Stimulated activated CD8-positive, alpha-beta memory T cell treated with anti-CD3 and anti-CD28 coated beads, Interleukin-15, amount 100 ng/mL, for 24 hours (primary cell): ENCODE data around the gene CMTM8.
"Not testable (repeated sequence)": the region's sequence is repeated elsewhere in the genome, so short reads cannot be mapped to it uniquely, and the experiment has no call there.

Experiments
- DNase-seq: peaks from one replicate; pipeline ENCODE4 v3.0.0-alpha.2; 2020; ENCODE audit warnings: low read depth

Gene CMTM8

GRCh38 chr3:32238453-32239306 lies at the start of gene CMTM8:
Gene CMTM8, plus strand, starts transcription at chr3:32238680. Its CDS starts 293 bp downstream, at chr3:32238973.
- peak; percentile 25 for DNase-seq

- no peak for DNase-seq
These were observed 48.8 kb upstream of the CMTM8 start for GRCh38 chr3:32189693-32190092.

- not testable (repeated sequence) for DNase-seq
These were observed 47.9 kb upstream of the CMTM8 start for GRCh38 chr3:32190556-32190955.

- DNase-seq = no peak
These were observed 45.4 kb upstream of the CMTM8 start for GRCh38 chr3:32193101-32193500.

- DNase-seq = no peak
These were observed 43.8 kb upstream of the CMTM8 start for GRCh38 chr3:32194653-32195052.

GRCh38 chr3:32195995-32196540 lies 42.4 kb upstream of the CMTM8 start:
- DNase-seq = no peak

GRCh38 chr3:32197991-32198390 lies 40.5 kb upstream of the CMTM8 start:
- DNase-seq = no peak

GRCh38 chr3:32198714-32199113 lies 39.8 kb upstream of the CMTM8 start:
- DNase-seq = no peak

- DNase-seq = no peak
These were observed 38.0 kb upstream of the CMTM8 start for GRCh38 chr3:32200490-32200889.

GRCh38 chr3:32200992-32201758 lies 37.3 kb upstream of the CMTM8 start:
- no peak for DNase-seq

GRCh38 chr3:32202496-32202895 lies 36.0 kb upstream of the CMTM8 start:
- DNase-seq = no peak

- DNase-seq = no peak
These were observed 34.6 kb upstream of the CMTM8 start for GRCh38 chr3:32203854-32204253.

GRCh38 chr3:32208447-32208846 lies 30.0 kb upstream of the CMTM8 start:
- no peak for DNase-seq

GRCh38 chr3:32215185-32215584 lies 23.3 kb upstream of the CMTM8 start:
- no peak for DNase-seq

GRCh38 chr3:32216172-32216783 lies 22.2 kb upstream of the CMTM8 start:
- DNase-seq = no peak

- DNase-seq = no peak
These were observed 21.1 kb upstream of the CMTM8 start for GRCh38 chr3:32217339-32217738.

GRCh38 chr3:32219537-32219936 lies 18.9 kb upstream of the CMTM8 start:
- DNase-seq = no peak

GRCh38 chr3:32220006-32220405 lies 18.5 kb upstream of the CMTM8 start:
- DNase-seq = no peak

GRCh38 chr3:32222950-32223349 lies 15.5 kb upstream of the CMTM8 start:
- DNase-seq = no peak

- no peak for DNase-seq
These were observed 14.4 kb upstream of the CMTM8 start for GRCh38 chr3:32224016-32224516.

- no peak for DNase-seq
These were observed 11.5 kb upstream of the CMTM8 start for GRCh38 chr3:32226875-32227500.

GRCh38 chr3:32228743-32229142 lies 9.7 kb upstream of the CMTM8 start:
- DNase-seq = not testable (repeated sequence)
